Stimulated activated CD8-positive, alpha-beta memory T cell treated with anti-CD3 and anti-CD28 coated beads, Interleukin-7, amount 100 ng/mL, for 4 hours (primary cell): ENCODE data around the gene SORCS2.

ENCODE experiments used
- DNase-seq, 2 donors: peaks; one replicate each; pipeline ENCODE4 v3.0.0-alpha.2; 2020; ENCODE audit warnings: low read depth in 2 of 2

Gene SORCS2

DNA sequence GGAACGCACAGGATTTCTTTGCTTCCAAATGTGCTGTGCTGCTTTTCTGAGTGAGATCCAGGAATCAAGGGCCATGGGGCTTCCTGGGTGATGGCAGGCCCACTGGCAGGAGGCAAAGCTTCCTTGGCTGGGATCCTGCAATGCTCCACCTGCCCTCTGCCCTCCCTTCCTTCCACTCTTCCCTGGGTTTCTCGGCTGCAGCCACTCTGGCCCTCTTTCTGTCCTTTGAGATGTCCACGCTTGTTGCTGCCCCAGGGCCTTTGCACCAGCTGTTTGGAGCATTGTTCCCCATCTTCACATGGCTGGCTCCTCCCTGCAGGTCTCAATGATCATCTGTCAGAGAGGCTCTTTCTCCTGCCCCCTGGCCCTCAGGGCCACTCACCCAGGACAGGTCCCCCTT is 163.5 kb downstream of the SORCS2 start:
- DNase-seq, result no peak

GRCh38 chr4:7356667-7357310 is 164.5 kb downstream of the SORCS2 start:
- DNase-seq, result no peak

DNA sequence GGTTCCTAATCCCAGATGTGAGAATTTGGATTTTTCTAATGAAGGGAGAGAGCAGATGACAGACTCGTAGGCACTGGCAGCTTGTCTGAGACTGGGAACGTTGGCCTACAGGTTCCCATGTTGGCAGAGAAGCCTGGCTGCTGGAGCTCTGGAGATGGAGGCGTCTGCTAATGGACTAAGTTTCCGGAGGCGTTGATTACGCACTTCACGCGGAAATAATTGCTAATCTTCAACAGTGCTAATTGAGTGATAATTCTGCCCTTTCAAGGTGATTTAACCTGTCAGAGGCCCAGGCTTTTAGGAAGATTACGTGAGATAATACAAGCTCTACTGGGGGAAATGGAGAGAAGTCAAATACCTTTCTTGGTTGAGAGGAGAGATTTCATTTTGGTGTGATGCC is 165.0 kb downstream of the SORCS2 start:
- DNase-seq, result no peak

DNA sequence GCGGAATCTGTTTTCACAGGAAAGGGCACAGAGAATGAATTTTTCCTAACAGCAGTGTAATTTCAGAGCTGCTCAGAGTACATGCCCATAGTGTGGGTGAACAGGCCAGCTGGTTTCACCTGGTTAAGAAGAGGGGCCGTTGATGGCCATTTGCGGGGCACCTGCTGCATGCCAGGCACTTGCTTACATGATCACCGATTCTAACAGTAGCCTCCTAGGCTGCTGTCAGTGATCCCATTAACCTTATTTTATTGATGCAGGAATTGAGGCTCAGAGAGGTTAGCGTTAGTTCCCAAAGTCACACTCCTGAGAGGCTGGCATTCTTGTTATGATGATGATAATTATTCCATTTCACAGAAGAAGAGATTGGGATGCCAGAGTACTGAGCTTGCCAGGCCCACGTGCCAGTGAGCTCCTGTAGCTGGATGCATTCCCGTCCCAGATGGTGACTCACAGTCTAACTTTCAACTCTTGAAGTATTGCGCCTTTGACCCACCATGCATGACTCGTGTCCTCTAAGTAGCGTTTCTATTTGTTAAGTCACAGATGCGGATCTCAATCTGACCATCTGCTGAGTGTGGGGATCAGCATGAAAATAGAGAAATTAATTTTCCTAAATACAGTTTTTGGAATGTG is 165.9 kb downstream of the SORCS2 start:
- no peak for DNase-seq

DNA sequence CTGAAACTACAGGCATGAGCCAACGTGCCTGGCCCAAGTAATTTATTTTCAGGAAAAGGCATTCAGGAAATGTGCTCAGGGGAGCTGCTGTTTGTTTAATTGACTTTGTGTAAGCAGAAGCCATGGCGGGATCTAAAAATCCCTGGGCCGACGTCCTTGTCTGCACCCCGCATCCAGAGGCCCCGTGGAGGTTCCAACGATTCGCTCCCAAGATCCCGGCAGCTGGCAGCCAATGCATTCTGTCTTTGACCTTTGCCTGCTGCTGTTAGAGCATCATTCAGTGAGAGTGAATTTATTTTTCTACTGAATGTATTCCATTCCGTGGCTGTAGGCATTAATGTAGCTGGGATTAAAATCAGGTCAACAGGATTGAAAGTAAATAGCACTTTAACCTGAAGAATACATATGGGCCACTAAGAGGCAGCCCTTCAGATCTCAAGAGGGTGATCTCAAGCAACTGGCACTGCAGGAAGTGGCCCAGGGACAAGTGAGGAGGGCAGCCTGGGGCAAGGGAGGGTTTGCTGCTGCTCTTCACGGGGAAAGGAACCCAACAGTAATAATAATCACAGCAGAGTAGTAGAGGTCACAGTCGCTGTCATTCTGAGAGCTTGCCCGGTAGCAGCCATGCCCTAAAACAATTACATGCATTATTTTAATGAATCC is 167.2 kb downstream of the SORCS2 start:
- DNase-seq, result no peak

DNA sequence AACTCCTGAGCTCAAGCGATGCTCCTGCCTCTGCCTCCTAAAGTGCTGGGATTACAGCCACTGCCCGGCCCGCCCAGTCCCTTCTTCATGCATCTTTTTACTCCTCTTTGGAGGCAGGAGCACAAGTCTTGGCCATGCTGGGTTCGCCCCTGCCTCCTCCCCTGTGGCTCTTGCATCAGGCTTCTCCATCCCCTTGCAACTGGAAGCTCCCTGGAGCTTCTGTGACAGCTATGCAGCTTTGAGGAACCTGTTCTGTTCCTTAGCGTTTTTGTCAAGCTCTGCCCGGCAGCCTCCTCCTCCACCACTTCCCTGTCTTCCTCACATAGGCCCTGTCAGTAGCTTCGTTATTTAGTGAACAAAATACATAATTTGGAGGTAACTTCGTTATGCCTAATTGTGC is 168.5 kb downstream of the SORCS2 start:
- no peak for DNase-seq

DNA sequence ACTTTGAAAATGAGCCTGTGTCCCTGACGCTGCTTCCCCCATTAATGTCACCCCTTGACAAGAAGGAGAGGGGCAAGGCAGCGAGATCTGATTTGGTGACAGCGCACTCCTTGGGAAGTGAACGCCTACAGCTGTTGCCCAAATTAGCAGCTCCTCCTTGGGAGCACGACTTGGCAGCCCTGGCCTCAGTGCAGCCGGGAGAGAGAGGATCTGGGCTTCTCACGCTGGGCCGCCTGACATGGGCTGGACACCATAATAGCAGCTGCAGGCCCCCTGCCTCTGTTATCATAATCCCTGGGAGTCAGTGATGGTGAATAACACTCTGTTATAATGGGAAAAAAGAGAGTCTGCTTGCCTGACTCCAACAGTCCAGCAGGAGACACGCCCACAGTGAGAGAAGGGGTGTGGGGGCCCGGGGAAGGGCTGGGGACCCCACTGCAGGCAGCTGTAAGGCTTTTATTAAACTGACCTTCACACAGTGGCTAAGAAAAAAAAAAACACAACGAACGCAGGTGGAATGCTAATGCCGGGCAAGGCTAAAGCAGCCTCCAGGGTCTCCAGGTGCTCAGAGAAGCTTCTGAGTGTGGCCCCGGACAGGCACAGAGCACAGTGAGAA is 169.1 kb downstream of the SORCS2 start:
- no peak for DNase-seq

DNA sequence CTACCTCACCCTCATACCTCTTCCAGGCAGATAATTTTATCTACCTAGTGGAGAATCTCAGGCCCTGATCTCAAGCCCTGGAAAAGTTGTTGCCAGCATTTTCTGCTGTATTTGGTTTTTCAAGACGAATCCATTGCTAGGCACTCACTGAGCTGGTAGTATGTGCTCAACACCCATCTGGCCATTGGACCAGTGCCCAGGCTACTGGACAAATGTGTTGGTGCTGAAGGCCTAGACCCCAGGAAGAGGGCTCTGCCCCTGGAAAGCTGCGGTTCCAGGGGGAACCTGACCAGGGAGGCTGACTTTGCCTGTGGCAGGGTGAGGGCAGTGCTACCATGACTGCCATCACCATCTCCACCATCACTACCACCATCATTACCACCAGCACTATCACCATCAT is 170.0 kb downstream of the SORCS2 start:
- DNase-seq, result no peak

DNA sequence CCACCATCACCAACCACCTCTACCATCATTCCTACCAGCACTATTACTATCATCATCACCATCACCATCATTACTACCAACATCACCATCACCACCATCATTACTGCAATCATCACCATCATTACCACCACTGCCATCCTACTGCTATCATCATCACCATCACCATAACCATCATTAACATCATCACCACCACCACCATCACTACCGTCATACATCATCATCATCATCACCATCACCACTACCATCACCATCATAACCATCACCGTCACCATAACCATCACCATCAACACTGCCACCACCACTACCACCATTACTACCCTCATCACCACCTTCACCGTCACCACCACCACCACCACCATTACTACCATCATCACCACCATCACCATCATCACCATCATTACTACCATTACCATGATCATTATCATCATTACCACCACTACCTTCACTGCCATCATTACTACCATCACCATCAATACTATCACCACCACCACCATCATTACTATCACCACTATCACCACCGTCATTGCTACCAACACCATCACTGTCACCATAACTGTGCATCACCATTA is 170.6 kb downstream of the SORCS2 start:
- DNase-seq, result no peak

DNA sequence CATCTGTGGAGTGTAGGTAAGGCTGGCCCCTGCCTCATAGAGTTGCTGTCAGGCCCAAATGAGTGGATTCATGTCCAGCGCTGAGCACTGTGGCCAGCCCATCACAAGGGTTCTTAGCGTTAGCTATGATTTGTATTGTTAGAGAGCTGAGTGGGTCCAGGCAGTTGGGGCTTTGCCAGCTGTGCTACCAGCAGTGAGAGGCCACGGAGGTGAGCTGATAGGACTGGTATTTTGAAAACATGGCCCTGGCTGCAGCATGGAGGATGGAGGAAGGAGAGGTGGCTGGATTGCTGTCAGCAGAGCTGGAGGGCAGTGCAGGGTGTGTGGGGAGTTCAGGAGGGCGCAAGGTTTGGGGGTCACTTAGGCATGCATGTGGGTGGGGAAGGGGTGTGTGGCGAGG is 172.6 kb downstream of the SORCS2 start:
- DNase-seq, result no peak

DNA sequence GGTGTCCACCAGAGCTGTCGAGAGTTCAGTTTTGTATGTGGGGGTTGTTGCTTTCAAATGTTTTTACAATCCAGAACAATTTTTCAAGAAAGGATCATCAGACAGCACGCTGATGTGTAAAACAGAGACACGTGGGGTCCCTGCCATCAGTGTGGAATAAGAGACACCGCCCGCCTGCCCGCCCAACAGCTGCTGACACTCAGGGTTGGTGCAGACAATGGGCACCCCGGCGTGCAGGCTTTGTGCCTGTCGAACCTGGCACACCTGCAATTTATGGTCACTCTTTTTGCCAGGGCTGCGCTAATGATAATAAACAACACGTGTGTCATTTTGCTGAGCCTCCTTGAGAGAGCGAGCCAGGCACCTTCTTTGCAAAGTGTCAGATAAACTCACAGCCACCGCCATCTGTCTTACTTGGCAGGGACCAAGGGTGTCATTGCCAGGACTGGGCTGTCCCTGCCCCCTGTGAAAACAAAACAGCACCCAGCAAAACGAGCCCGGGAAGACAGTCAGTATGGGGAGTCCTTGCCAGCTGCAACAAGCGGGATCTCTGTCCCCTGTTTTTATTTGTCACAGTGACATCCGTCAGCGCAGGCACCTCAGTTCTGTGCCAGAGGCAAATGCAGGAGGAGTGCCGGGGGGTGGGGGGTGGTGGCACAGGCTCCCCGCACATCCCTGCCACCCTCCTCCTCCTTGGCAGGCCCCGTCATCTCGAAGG is 173.3 kb downstream of the SORCS2 start:
- DNase-seq, result no peak

GRCh38 chr4:7366180-7366945 is 174.0 kb downstream of the SORCS2 start:
- no peak for DNase-seq

GRCh38 chr4:7366954-7367353 is 174.6 kb downstream of the SORCS2 start:
- DNase-seq, result no peak

DNA sequence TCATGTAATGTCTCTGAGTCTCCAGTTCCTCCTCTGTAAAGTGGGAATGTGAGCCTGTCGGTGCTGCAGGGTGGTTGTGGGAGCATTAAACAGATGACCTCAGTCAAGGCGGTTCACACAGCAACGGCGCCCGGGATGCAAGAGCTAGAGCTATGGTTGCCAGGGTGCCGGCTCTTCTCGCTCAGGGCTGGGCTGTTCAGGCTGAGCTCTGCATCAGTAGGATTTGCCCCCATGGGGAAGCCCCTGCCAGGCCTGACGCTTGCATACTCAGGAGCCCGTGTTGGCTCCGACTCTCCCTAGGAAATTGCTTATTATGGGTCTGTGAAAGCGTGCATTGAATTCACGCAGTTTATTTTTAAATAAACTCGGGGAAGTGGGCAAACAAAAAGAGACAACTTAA is 175.1 kb downstream of the SORCS2 start:
- DNase-seq, result no peak

DNA sequence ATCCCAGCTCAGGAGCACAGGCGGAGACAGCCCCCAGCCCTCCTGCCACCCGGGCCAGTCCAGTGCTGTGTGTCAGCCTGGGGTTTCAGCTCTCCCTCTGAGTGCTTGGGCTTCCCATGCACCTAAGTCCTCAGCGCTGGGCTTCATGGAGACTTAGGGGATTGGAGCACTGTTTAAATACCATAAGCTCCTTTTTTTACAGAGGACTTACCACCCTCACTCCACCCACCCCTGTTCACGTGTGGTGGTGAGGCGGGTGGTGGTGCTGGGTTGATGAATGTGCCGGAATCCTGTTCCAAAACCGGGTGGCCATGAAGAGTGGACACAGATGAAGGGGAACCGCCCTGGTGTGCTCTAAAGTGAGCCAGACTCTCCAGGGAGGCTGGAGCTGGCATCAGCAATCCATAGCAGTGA is 175.5 kb downstream of the SORCS2 start:
- no peak for DNase-seq

DNA sequence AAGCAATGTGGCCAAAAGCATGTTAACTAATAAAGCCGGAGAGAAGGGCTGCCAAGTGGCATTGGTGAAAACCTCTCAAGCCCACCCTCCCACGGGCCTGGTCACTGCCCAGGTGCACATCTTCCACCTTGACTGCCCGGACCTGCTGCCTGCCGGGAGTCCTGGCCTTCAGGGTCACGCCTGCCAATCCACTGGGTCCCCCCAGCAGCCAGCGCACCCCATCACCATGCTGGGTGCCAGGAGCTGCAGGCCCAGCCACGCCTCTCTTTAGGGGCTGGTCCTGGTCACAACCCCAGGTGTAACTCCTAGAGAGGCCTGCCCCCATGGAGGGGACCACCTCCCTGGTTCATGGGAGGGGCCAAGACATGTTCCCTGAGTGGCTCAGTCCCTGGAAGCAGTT is 176.0 kb downstream of the SORCS2 start:
- no peak for DNase-seq

GRCh38 chr4:7369511-7369910 is 177.2 kb downstream of the SORCS2 start:
- DNase-seq, result no peak

GRCh38 chr4:7370038-7370437 is 177.7 kb downstream of the SORCS2 start:
- no peak for DNase-seq

DNA sequence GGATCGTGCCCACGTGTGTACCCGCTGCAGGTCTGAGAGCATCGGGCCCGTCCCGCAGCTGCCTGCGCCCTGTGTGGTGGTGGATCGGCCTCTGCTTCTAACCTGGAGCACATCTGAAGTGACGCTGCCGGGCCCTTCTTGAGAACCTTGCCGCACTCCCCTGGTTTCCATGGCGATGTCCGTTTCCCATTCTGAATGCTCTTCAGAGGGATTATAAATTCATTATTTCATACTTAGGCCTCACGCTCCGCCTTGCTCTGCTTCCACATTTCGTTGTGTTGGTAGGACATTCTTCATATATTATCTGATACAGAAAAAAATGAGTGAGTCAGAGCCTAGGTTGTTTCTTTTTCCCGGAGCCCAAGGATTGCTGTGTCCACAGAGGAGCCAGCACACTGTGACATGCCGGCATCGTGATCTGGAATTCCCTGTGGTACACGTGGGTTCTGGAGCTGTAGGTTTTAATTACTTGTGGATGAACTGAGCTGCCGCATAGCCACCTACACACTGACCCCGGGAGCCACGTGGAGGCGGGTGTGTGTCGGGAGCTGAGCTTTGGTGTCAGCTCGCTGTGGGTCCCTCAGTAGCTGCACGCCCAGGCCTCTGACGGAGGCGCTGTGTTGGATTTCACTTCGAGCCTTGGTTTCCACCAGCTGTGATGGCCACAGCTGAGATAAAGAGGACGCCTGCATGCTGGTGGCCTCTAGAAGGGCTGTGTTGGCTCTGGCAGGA is 179.0 kb downstream of the SORCS2 start:
- no peak for DNase-seq

DNA sequence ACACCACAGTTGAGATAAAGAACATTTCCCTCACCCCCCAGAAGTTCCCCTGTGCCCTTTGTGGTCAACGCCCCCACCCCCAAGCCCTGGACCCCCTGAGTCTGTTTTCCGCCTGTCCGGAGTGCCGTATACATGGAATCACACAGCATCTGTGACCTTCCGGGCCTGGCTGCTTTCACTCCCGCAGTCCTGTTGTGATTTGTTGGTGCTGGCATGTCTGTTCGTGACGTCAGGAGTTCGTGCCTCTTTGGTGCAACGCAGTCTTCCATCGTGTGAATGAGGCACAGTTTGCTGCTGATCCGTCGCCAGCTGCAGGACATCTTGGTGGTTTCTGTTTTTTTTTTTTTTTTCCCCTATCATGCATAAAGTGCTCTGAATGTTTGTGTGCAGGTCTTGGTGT is 180.3 kb downstream of the SORCS2 start:
- no peak for DNase-seq
